GM23338 (cell line): ENCODE data around the gene MLLT6.

ENCODE experiments used
- CREB1 ChIP-seq: fragments of 250-450 bp; sonication (Bioruptor Pico); IDR thresholded peaks from 2 replicates; pipeline ENCODE4 v1.5.0; 2020; ENCODE audit warnings: low read depth, mild to moderate bottlenecking, moderate library complexity
- ETS1 ChIP-seq: IDR thresholded peaks from 2 replicates; pipeline ENCODE4 v1.6.1; 2016; ENCODE audit warnings: antibody characterized with exemption
- EZH2 ChIP-seq: fragments of 200-600 bp; sonication (generic); IDR thresholded peaks from one replicate; pipeline ENCODE4 v1.8.0; 2017; ENCODE audit warnings: antibody characterized with exemption, mild to moderate bottlenecking, low read depth; ENCODE audit not compliant: unreplicated experiment
- EZH2phosphoT487 ChIP-seq: fragments of 200-600 bp; sonication (generic); IDR thresholded peaks from one replicate; pipeline ENCODE4 v1.8.1; 2018; ENCODE audit warnings: antibody characterized with exemption; ENCODE audit not compliant: unreplicated experiment
- JUNB ChIP-seq: IDR thresholded peaks from one replicate; pipeline ENCODE4 v1.6.1; 2016; ENCODE audit warnings: antibody characterized with exemption; ENCODE audit not compliant: unreplicated experiment
- NANOG ChIP-seq: IDR thresholded peaks from 2 replicates; pipeline ENCODE4 v1.6.1; 2016; ENCODE audit warnings: antibody characterized with exemption, borderline replicate concordance
- POLR2AphosphoS5 ChIP-seq: IDR thresholded peaks from 2 replicates; pipeline ENCODE4 v1.6.1; 2016; ENCODE audit warnings: antibody characterized with exemption, low read depth
- STAT1 ChIP-seq: IDR thresholded peaks from one replicate; pipeline ENCODE4 v1.6.1; 2016; ENCODE audit warnings: antibody characterized with exemption; ENCODE audit not compliant: unreplicated experiment
- ZNF114 ChIP-seq: fragments of 250-450 bp; sonication (Bioruptor Pico); IDR thresholded peaks from 2 replicates; pipeline ENCODE4 v1.5.0; 2020; ENCODE audit warnings: mild to moderate bottlenecking, moderate library complexity
- ZNF462 ChIP-seq: fragments of 250-450 bp; sonication (Bioruptor Pico); IDR thresholded peaks from 2 replicates; pipeline ENCODE4 v1.5.0; 2020; ENCODE audit warnings: mild to moderate bottlenecking, moderate library complexity
- TF ChIP-seq, protein P1 (sequence below), 2 experiments: fragments of 200-600 bp in 1 of 2; sonication (generic) in 1 of 2; conservative IDR thresholded peaks; 2 replicates each; pipeline versions ENCODE4 v1.5.1 to v1.6.1; 2016 to 2017; ENCODE audit warnings: antibody characterized with exemption in 2 of 2, low read depth in 2 of 2, mild to moderate bottlenecking in 2 of 2, moderate library complexity in 1 of 2
- TF ChIP-seq, protein P2 (sequence below): IDR thresholded peaks from one replicate; pipeline ENCODE4 v1.6.1; 2018; ENCODE audit warnings: antibody characterized with exemption; ENCODE audit not compliant: unreplicated experiment

DNA sequence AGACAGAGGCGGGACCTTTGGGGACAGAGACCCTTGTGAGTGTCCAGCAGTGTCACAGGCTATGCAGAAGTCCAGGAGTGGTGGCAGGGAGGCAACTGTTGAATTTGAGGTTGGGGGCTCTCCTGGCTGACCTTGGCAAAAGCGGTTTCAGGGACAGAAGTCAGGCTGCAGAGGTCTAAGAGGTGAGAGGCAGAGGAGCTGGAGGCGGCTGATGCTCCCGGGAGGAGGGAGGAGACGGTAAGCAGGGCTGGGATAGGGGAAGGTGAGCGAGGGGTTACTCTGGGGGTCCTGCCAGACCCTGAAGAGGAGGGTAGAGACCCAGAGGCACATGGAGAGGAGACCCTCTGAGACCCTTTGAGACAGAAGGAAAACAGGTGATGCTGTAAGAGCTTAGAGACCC is 35.6 kb upstream of the MLLT6 start:
- TF ChIP-seq, protein P1, sequence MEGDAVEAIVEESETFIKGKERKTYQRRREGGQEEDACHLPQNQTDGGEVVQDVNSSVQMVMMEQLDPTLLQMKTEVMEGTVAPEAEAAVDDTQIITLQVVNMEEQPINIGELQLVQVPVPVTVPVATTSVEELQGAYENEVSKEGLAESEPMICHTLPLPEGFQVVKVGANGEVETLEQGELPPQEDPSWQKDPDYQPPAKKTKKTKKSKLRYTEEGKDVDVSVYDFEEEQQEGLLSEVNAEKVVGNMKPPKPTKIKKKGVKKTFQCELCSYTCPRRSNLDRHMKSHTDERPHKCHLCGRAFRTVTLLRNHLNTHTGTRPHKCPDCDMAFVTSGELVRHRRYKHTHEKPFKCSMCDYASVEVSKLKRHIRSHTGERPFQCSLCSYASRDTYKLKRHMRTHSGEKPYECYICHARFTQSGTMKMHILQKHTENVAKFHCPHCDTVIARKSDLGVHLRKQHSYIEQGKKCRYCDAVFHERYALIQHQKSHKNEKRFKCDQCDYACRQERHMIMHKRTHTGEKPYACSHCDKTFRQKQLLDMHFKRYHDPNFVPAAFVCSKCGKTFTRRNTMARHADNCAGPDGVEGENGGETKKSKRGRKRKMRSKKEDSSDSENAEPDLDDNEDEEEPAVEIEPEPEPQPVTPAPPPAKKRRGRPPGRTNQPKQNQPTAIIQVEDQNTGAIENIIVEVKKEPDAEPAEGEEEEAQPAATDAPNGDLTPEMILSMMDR (conservative IDR thresholded peaks at IDR 0.05; ENCODE audit: low read depth in 2 of 2) = no peak
- TF ChIP-seq EZH2phosphoT487 = no peak
- TF ChIP-seq EZH2 = peak; percentile 56
- TF ChIP-seq POLR2AphosphoS5 = no peak
- TF ChIP-seq, protein P2, sequence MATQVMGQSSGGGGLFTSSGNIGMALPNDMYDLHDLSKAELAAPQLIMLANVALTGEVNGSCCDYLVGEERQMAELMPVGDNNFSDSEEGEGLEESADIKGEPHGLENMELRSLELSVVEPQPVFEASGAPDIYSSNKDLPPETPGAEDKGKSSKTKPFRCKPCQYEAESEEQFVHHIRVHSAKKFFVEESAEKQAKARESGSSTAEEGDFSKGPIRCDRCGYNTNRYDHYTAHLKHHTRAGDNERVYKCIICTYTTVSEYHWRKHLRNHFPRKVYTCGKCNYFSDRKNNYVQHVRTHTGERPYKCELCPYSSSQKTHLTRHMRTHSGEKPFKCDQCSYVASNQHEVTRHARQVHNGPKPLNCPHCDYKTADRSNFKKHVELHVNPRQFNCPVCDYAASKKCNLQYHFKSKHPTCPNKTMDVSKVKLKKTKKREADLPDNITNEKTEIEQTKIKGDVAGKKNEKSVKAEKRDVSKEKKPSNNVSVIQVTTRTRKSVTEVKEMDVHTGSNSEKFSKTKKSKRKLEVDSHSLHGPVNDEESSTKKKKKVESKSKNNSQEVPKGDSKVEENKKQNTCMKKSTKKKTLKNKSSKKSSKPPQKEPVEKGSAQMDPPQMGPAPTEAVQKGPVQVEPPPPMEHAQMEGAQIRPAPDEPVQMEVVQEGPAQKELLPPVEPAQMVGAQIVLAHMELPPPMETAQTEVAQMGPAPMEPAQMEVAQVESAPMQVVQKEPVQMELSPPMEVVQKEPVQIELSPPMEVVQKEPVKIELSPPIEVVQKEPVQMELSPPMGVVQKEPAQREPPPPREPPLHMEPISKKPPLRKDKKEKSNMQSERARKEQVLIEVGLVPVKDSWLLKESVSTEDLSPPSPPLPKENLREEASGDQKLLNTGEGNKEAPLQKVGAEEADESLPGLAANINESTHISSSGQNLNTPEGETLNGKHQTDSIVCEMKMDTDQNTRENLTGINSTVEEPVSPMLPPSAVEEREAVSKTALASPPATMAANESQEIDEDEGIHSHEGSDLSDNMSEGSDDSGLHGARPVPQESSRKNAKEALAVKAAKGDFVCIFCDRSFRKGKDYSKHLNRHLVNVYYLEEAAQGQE = no peak
- TF ChIP-seq JUNB = no peak
- TF ChIP-seq STAT1 = no peak
- no peak for TF ChIP-seq NANOG
- TF ChIP-seq CREB1 (CRISPR knock-in tag) = no peak
- no peak for TF ChIP-seq ETS1
- TF ChIP-seq ZNF462 (CRISPR knock-in tag) = no peak
- TF ChIP-seq ZNF114 (CRISPR knock-in tag) = no peak
